Neutrophil (primary cell): ENCODE data around the gene MTCH1.

Experiments used
- H3K27ac ChIP-seq: fragments of 200-600 bp; sonication (generic); 2 replicates; pipeline ENCODE4 v1.5.1; 2016; ENCODE audit warnings: mild to moderate bottlenecking, moderate library complexity
- H3K27me3 ChIP-seq: fragments of 200-600 bp; sonication (generic); 2 replicates; pipeline ENCODE4 v1.6.0; 2016; ENCODE audit warnings: mild to moderate bottlenecking
- H3K36me3 ChIP-seq: fragments of 200-600 bp; sonication (generic); 2 replicates; pipeline ENCODE4 v1.5.1; 2017
- H3K4me1 ChIP-seq, 2 experiments: fragments of 200-600 bp in 1 of 2; sonication (generic) in 1 of 2; 1 replicate in 1 of 2; 2 replicates in 1 of 2; pipeline versions ENCODE4 v1.5.1 to v1.6.1; 2013 to 2016; ENCODE audit warnings: low read depth in 1 of 2, low read length in 1 of 2, mild to moderate bottlenecking in 1 of 2, moderate library complexity in 1 of 2; ENCODE audit not compliant: control insufficient read depth in 1 of 2, insufficient read depth in 1 of 2
- H3K4me3 ChIP-seq, 2 experiments: fragments of 200-600 bp in 1 of 2; sonication (generic) in 1 of 2; 1 replicate in 1 of 2; 2 replicates in 1 of 2; pipeline ENCODE4 v1.5.1; 2013 to 2016; ENCODE audit warnings: low read depth in 1 of 2, low read length in 1 of 2, mild to moderate bottlenecking in 1 of 2, moderate library complexity in 1 of 2
- H3K9me3 ChIP-seq: fragments of 200-600 bp; sonication (generic); 2 replicates; pipeline ENCODE4 v1.5.1; 2016
- TF ChIP-seq, protein P1 (sequence below): fragments of 200-600 bp; sonication (generic); IDR thresholded peaks from 2 replicates; pipeline ENCODE4 v1.5.1; 2016; ENCODE audit warnings: antibody characterized with exemption

The MTCH1 gene

DNA sequence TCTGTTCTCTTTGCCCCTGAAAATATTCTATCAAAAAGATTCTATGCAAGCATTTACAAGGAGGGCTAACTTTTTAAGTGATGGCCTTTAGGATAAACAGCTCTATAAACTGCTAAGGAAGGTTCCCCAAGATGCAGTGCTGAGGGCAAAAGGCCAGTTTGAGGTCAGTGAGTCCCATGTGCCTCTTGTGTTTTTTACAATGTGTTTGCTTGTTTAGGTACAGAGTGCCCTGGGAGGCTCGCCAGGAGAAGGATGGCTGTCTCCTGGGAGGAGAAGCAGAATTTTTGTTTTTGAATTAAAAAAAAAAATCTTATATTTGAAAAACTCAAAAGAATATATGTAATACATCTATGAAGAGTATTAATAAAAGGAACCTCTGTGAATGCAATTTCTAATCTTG is 12.8 kb downstream of the MTCH1 start:
- H3K27ac ChIP-seq: no peak overlapping the region
- no peaks in the 10 kb centered on the region for H3K27me3 ChIP-seq
- H3K36me3 ChIP-seq: peaks cover 100% of the 10 kb centered on the region
- H3K9me3 ChIP-seq: no peaks in the 10 kb centered on the region
- no peaks in the 10 kb centered on the region for H3K4me1 ChIP-seq
- no peak overlapping the region for H3K4me3 ChIP-seq
- TF ChIP-seq, protein P1, sequence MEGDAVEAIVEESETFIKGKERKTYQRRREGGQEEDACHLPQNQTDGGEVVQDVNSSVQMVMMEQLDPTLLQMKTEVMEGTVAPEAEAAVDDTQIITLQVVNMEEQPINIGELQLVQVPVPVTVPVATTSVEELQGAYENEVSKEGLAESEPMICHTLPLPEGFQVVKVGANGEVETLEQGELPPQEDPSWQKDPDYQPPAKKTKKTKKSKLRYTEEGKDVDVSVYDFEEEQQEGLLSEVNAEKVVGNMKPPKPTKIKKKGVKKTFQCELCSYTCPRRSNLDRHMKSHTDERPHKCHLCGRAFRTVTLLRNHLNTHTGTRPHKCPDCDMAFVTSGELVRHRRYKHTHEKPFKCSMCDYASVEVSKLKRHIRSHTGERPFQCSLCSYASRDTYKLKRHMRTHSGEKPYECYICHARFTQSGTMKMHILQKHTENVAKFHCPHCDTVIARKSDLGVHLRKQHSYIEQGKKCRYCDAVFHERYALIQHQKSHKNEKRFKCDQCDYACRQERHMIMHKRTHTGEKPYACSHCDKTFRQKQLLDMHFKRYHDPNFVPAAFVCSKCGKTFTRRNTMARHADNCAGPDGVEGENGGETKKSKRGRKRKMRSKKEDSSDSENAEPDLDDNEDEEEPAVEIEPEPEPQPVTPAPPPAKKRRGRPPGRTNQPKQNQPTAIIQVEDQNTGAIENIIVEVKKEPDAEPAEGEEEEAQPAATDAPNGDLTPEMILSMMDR: no peak

DNA sequence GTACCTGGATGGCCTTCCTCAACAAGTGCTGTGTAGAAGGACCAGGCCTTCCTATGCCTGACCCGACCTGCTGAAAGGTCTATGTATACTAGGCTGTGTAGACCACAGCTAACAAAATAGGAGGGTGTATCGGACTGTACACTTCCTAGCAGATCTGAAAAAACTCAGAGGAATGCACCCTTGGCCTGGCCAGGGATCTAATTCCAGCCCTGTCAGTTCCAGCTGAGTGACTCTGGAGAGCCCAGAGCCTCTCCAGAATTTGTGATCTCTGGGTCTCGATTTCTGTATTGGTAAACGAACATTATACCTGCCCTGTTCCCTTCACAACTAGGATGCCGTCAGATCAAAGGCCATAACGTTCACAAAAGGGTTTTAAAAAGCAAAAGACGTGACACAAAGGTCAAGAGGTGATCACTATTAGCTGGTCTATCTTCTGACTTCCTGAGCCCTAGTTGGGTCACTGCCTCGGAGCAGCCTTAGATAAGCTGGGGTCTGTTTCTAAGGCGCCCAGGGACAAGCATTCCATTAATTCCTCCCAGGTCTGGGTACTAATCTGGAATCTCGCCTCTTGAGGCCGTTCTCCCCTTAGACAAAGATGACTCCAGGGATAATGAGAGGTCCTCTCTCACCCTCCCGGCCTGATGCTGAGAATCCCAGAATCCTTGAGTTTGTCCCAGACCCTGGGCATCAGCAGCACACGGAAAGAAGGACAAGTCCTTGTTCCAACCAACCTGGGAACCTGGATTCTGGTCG is 13.9 kb downstream of the MTCH1 start:
- H3K36me3 ChIP-seq: peaks cover 100% of the 10 kb centered on the region
- TF ChIP-seq, protein P1: no peak

DNA sequence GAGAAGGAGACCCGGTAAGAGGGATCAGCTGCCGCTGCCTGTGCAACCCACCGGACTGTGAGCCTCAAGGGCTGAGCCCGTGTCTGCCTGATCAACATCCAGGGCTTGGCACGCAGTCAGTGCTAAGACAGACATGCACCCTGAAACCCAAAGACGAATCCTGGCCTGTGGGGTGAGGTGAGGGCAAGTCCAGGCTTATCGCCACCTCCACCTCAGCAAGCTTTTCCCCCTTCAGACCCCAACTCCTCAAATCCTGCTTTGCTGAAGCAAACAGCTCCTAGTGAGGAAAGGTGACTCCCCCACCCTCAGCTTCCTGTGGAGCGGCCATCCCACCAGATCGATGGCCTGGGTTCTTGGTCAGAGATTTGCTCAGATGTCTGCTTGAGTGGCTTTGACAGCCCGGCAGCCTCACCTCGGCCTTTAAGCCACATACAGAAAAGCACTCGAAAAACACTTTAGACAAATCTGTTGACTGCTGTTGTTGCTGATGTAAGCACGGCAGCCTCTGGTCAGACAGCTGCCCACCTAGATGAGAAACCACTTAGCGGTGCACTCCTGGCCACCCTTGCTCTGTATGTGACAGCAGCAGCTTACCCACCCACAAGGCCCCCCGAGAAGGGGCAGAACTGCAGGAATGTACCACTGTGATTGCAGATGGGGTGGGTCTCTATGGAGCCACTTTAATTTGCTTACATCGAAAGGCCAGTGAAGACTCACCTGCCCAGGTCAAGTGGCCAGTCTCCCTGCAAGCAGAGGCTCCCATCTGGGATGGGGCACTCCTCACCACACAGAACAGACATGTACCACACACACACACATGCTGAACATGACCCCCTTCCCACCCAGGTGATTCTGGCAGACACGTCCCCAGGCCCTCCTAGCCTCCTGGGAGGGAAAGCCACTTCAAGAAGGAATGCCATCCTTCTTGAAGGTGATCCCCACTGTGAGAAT is 14.8 kb downstream of the MTCH1 start:
- no peaks in the 10 kb centered on the region for H3K4me1 ChIP-seq
- TF ChIP-seq, protein P1: no peak
- H3K4me3 ChIP-seq: no peak overlapping the region
- peaks cover 98% of the 10 kb centered on the region for H3K36me3 ChIP-seq
- H3K27me3 ChIP-seq: no peaks in the 10 kb centered on the region
- no peaks in the 10 kb centered on the region for H3K9me3 ChIP-seq
- no peak overlapping the region for H3K27ac ChIP-seq

More for the DNA sequence above, 13.9 kb downstream of the MTCH1 start:
- H3K27me3 ChIP-seq: no peaks in the 10 kb centered on the region
- H3K9me3 ChIP-seq: no peaks in the 10 kb centered on the region
- H3K27ac ChIP-seq: no peak overlapping the region
- no peaks in the 10 kb centered on the region for H3K4me1 ChIP-seq
- no peak overlapping the region for H3K4me3 ChIP-seq

DNA sequence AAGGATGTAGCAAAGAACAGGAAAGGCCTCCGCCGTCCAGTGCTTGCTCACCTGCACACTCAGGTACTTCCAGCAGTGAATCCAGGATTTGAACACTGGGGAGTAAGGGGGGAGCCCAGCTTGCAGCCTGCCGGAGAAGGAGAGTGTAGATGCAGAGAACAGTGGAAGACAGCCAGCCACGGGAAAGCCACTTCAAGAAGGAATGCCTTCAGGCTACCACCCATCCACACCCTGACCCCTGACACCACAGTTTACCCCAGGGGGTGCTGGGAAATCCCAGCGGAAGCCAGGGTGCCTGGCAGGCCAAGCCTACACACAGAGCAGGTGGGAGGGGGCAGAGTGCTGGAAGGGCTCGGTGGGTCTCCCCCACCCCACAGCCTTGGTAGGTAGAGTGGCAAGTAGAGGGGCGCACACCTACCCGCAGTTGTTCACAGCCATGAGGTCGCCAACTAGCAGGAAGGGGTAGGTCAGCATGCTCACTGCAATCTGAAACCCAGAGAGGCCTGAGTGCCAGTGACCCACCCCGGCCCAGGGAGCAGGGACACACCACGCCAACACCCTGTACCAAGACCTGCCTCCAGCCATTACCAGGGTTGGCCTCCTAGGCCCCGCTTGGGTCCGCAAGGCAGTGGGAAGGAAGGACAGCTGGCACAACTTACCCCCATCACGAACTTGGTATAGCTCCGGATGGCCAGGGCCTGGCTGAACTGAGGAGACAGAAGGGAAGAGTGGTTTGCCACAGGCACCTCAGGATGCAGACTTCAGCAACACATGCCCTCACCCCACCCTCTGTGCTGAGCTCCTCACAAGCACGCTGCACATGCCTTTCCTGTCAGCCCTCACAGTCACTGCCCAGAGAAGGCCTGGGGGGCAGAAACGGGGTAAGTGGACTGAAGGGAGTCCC is 15.8 kb downstream of the MTCH1 start:
- H3K4me1 ChIP-seq: no peaks in the 10 kb centered on the region
- peaks cover 91% of the 10 kb centered on the region for H3K36me3 ChIP-seq
- H3K27ac ChIP-seq: no peak overlapping the region

More for the DNA sequence above, 15.8 kb downstream of the MTCH1 start:
- TF ChIP-seq, protein P1: no peak
- no peaks in the 10 kb centered on the region for H3K27me3 ChIP-seq
- no peak overlapping the region for H3K4me3 ChIP-seq
- H3K9me3 ChIP-seq: no peaks in the 10 kb centered on the region
